K562 (cell line): ENCODE results near the gene RRBP1. TPM values are rescaled to one million over a fixed set of nuclear protein-coding genes. Genes with fewer than 3 reads are reported as not detected.

Experiments used
- ATAC-seq: fragments of 200-7000 bp; cut with Tn5 transposase; 3 replicates; pipeline ENCODE4 v1.9.1; 2020; ENCODE audit warnings: moderate library complexity
- BruUV-seq: library from RNA; stranded (reverse); fragments of 400-500 nt; replicated peaks from 2 replicates; lab custom pipeline; 2021; lab: Mats Ljungman, UMichigan
- CTCF ChIA-PET: fragments of 300-600 bp; formaldehyde crosslinking; extraction: SDS; loops from one replicate; lab custom pipeline; 2021; ENCODE audit warnings: low intra/inter-chr PET ratio; lab: Yijun Ruan, JAX
- POLR2A ChIA-PET: fragments of 300-600, 350-650 bp; sonication (Branson Sonifier 250); formaldehyde crosslinking; extraction: SDS; loops from one replicate; lab custom pipeline; 2021; ENCODE audit warnings: antibody characterized with exemption, inconsistent platforms; lab: Yijun Ruan, JAX
- DNase-seq, 4 experiments: peaks; one replicate each; pipeline versions ENCODE4 v3.0.0 to v3.0.0-alpha.2; 2011 to 2018; ENCODE audit warnings: low spot score in 3 of 4, mixed read lengths in 3 of 4; ENCODE audit errors: extremely low read depth in 1 of 4
- FAIRE-seq: peaks from 2 replicates; lab custom pipeline; 2011; peaks lifted over from hg19 to GRCh38; lab: Jason Lieb, UNC
- H2AFZ ChIP-seq: 2 replicates; pipeline ENCODE4 v1.6.0; 2011; ENCODE audit warnings: low read depth, low read length, control low read depth, inconsistent platforms
- H3K27ac ChIP-seq: fragments of 200-600 bp; 3 replicates; pipeline ENCODE4 v1.8.0; 2011; ENCODE audit warnings: low read depth, mild to moderate bottlenecking, control low read depth, inconsistent platforms, low read length, moderate library complexity, mixed read lengths; ENCODE audit errors: extremely low read depth
- H3K27me3 ChIP-seq, 2 experiments: fragments of 300-600 bp in 1 of 2; 2 replicates in 1 of 2; 3 replicates in 1 of 2; pipeline versions ENCODE4 v1.6.0 to v1.8.0; 2011; ENCODE audit warnings: inconsistent platforms in 2 of 2, low read length in 2 of 2, mild to moderate bottlenecking in 1 of 2, mixed read lengths in 1 of 2, moderate library complexity in 1 of 2; ENCODE audit not compliant: control insufficient read depth in 2 of 2, insufficient read depth in 2 of 2
- H3K36me3 ChIP-seq: fragments of 300-600 bp; 3 replicates; pipeline ENCODE4 v1.8.0; 2011; ENCODE audit warnings: mild to moderate bottlenecking, low read length, inconsistent platforms; ENCODE audit not compliant: control insufficient read depth, insufficient read depth
- H3K4me1 ChIP-seq, 2 experiments: fragments of 200-600 bp in 1 of 2; replicated peaks in 1 of 2; 2 replicates in 1 of 2; 3 replicates in 1 of 2; pipeline versions ENCODE4 v1.5.1 to v1.8.0; 2011; ENCODE audit warnings: inconsistent platforms in 2 of 2, low read length in 2 of 2, mild to moderate bottlenecking in 1 of 2, mixed read lengths in 1 of 2, moderate library complexity in 1 of 2; ENCODE audit not compliant: control insufficient read depth in 2 of 2, insufficient read depth in 2 of 2
- H3K4me2 ChIP-seq: 2 replicates; pipeline ENCODE4 v1.6.1; 2011; ENCODE audit warnings: low read length, control low read depth, inconsistent platforms, mixed read lengths; ENCODE audit not compliant: insufficient read depth
- H3K4me3 ChIP-seq: fragments of 200-600 bp; sonication (generic), shearing (Covaris generic); 2 replicates; pipeline ENCODE4 v1.5.1; 2016; ENCODE audit warnings: control low read depth, inconsistent platforms
- H3K79me2 ChIP-seq: fragments of 200-600 bp; 3 replicates; pipeline ENCODE4 v1.8.0; 2011; ENCODE audit warnings: low read length, inconsistent platforms; ENCODE audit not compliant: control insufficient read depth, insufficient read depth
- H3K9ac ChIP-seq, 2 experiments: 2 replicates each; pipeline versions ENCODE4 v1.6.0 to v1.6.1; 2011; ENCODE audit warnings: low read depth in 2 of 2, low read length in 2 of 2, control low read depth in 1 of 2, inconsistent platforms in 1 of 2, mild to moderate bottlenecking in 1 of 2, mixed read lengths in 1 of 2; ENCODE audit not compliant: insufficient read depth in 1 of 2
- H3K9me1 ChIP-seq: one replicate; pipeline ENCODE4 v1.6.0; 2011; ENCODE audit warnings: inconsistent platforms, mild to moderate bottlenecking, low read length, moderate library complexity; ENCODE audit not compliant: control insufficient read depth, insufficient read depth
- H3K9me3 ChIP-seq: replicated peaks from 2 replicates; pipeline ENCODE4 v1.5.1; 2011; ENCODE audit warnings: low read depth, low read length, inconsistent platforms; ENCODE audit not compliant: control insufficient read depth, insufficient read depth
- H4K20me1 ChIP-seq: replicated peaks from 2 replicates; pipeline ENCODE4 v1.6.1; 2011; ENCODE audit warnings: low read length, inconsistent platforms, mixed read lengths; ENCODE audit not compliant: control insufficient read depth, insufficient read depth
- C11orf30 ChIP-seq: fragments of 450-650 bp; IDR thresholded peaks from 2 replicates; pipeline ENCODE4 v1.6.1; 2016; ENCODE audit warnings: low read depth, mild to moderate bottlenecking
- CBX8 ChIP-seq: fragments of 200-600 bp; sonication (generic); IDR thresholded peaks from 2 replicates; pipeline ENCODE4 v1.6.1; 2012; ENCODE audit warnings: borderline replicate concordance, mixed run types, low read depth, mild to moderate bottlenecking, moderate library complexity, mixed read lengths, low read length, control low read depth, inconsistent platforms; ENCODE audit not compliant: poor library complexity, severe bottlenecking; ENCODE audit errors: extremely low read depth
- JUN ChIP-seq, 2 experiments: sonication (generic) in 1 of 2; formaldehyde crosslinking in 1 of 2; IDR thresholded peaks; 2 replicates each; pipeline versions ENCODE4 v1.6.1 to v1.8.0; 2012 to 2022; ENCODE audit warnings: borderline replicate concordance in 2 of 2, mild to moderate bottlenecking in 2 of 2, improper control_type of control experiment in 1 of 2, low read depth in 1 of 2, low read length in 1 of 2, missing genetic modification reagents in 1 of 2
- MYC ChIP-seq, 2 experiments: fragments of 250-450 bp in 1 of 2; sonication (Bioruptor Pico) in 1 of 2; IDR thresholded peaks; 2 replicates each; pipeline versions ENCODE4 v1.5.1 to v1.6.1; 2012 to 2021; ENCODE audit warnings: low read depth in 2 of 2, borderline replicate concordance in 1 of 2, improper control_type of control experiment in 1 of 2, low read length in 1 of 2, mild to moderate bottlenecking in 1 of 2, moderate library complexity in 1 of 2
- SMARCC2 ChIP-seq: fragments of 450-650 bp; IDR thresholded peaks from 2 replicates; pipeline ENCODE4 v1.6.1; 2017; ENCODE audit warnings: antibody characterized with exemption, moderate library complexity, mild to moderate bottlenecking, low read depth
- WGBS: fragments of 100-300 bp; shearing (Covaris generic); methylation state at CpG from one replicate; pipeline ENCODE4 v1.1.6; 2016; ENCODE audit warnings: low coverage, mixed read lengths; ENCODE audit not compliant: insufficient coverage; ENCODE audit errors: missing lambda C conversion rate; 5-methylcytosine and 5-hydroxymethylcytosine counted together
- in situ Hi-C: fragments of 300-500 bp; cut with MboI; formaldehyde crosslinking; loops from 4 replicates; pipeline ENCODE4 v1.15.0; 2018; ENCODE audit warnings: inconsistent platforms, mixed read lengths
- intact Hi-C: fragments of 100-400 bp; cut with micrococcal nuclease; formaldehyde crosslinking; loops from 2 replicates; pipeline ENCODE4 v1.14.2; 2022
- polyA plus RNA-seq, 8 experiments: library from polyadenylated mRNA; depleted of rRNA in 4 of 8; stranded (reverse) in 5 of 8; unstranded in 3 of 8; fragments of >200 nt; fragmentation: Nextera tagmentation in 2 of 8; fragmentation: Illumina TruSeq in 1 of 8; extraction: Ambion mirVana in 2 of 8; extraction: Trizol in 1 of 8; gene quantifications; 2 replicates each; pipeline versions ENCODE4 v1.2.1 to v1.2.3, GENCODE V29; 2011 to 2014; ENCODE audit warnings: inconsistent platforms in 1 of 8, missing spikeins in 1 of 8
- total RNA-seq, 7 experiments: library from RNA; depleted of rRNA in 6 of 7; stranded (reverse); fragments of >200 nt in 6 of 7; fragmentation: Illumina TruSeq in 2 of 7; extraction: Trizol in 2 of 7; gene quantifications; 2 replicates each; pipeline versions ENCODE4 v1.2.1 to v1.2.3, GENCODE V29; 2011 to 2021; ENCODE audit warnings: low replicate concordance in 1 of 7

Gene RRBP1
- total and polyA plus RNA-seq, 9 of the 15 experiments (the other 6 are each of a cell fraction or from before 2014, with no cell fraction given), result 0.84 to 32.0 (median 17.6) TPM

DNA sequence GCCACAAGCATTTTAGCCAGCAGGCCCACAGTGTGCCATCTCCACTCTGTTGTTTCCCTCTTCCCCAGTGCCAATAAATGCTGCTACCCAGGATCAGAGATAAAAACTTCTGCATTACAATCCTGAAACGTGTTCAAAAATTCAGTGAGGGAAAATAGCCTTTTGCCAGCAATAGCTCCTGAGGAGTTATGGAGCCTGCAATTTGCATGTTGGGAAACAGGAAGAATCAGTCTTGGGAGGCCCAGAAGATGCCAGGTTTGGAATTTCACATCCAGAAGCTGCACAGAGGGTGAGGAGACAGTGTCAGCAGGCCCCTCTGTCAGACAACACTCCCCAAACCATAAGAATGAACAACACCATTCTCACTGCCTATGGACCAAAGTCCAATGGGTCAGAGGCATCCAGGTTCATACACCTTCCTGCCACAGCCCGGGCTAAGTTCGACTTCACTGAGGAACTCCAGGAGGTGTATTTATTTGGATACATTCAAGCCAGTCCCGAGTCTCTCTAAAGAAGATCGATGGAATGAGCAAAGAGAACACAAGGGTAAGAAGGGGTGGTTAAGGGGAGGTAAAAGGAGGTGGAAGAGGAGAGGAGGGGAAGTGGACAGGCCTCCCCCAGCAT, 20.8 kb downstream of the RRBP1 start:
- no peak overlapping the region for H2AFZ ChIP-seq
- H3K4me2 ChIP-seq, result no peak overlapping the region
- H3K27ac ChIP-seq, result no peak overlapping the region
- H3K27me3 ChIP-seq, result no peaks in the 10 kb centered on the region
- H3K36me3 ChIP-seq, result peaks cover 21% of the 10 kb centered on the region; the same call in 1 of the 3 replicates
- H3K9ac ChIP-seq, result no peak overlapping the region; a peak in 1 of 4 replicates
- FAIRE-seq (no peak), ATAC-seq (no peak), DNase-seq (no peak)
- H3K4me1 ChIP-seq, result no peaks in the 10 kb centered on the region; a peak in 3 of 5 replicates
- no TSS peak for BruUV-seq
- POLR2A ChIA-PET, result no interaction called here
- H3K79me2 ChIP-seq, result peaks cover 38% of the 10 kb centered on the region
- CTCF ChIA-PET, result no interaction called here
- in situ Hi-C loops (no loop called here), intact Hi-C loops (no loop called here)
- H3K4me3 ChIP-seq, result no peak overlapping the region
- H4K20me1 ChIP-seq, result 0 out of 2 replicates have a peak, but pooled peaks cover 2% of the 10 kb centered on the region
- 0 out of 2 replicates have a peak, but pooled peaks cover 2% of the 10 kb centered on the region for H3K9me3 ChIP-seq
- no peak for TF ChIP-seq JUN (IDR thresholded peaks at IDR 0.05; ENCODE audit: borderline replicate concordance, low read depth, low read length)
- TF ChIP-seq JUN (CRISPR knock-in tag; IDR thresholded peaks at IDR 0.05; ENCODE audit: borderline replicate concordance), result no peak
- no peak for TF ChIP-seq MYC (IDR thresholded peaks at IDR 0.05; ENCODE audit: low read depth, low read length)
- TF ChIP-seq MYC (CRISPR knock-in tag; IDR thresholded peaks at IDR 0.05; ENCODE audit: borderline replicate concordance, low read depth), result no peak
- TF ChIP-seq SMARCC2, result no peak
- TF ChIP-seq C11orf30, result no peak
- TF ChIP-seq CBX8, result no peak
- peaks cover 3% of the 10 kb centered on the region for H3K9me1 ChIP-seq
- 50% methylated on average over 3 of the region's 5 CpGs for WGBS
